HG02798 (cell line): ENCODE results near the gene TMEM179.

Experiments
- ATAC-seq: cut with Tn5 transposase; IDR thresholded peaks from one replicate; pipeline ENCODE4 v1.9.1; 2021; ENCODE audit warnings: mild to moderate bottlenecking; ENCODE audit not compliant: unreplicated experiment, poor library complexity

Gene TMEM179

GRCh38 chr14:104558231-104559027 lies 46.1 kb downstream of the TMEM179 start:
- no peak for ATAC-seq

GRCh38 chr14:104557766-104558165 lies 46.8 kb downstream of the TMEM179 start:
- no peak for ATAC-seq

- ATAC-seq = no peak
These were observed 47.5 kb downstream of the TMEM179 start for GRCh38 chr14:104557086-104557485.

GRCh38 chr14:104556256-104557021 lies 48.1 kb downstream of the TMEM179 start:
- ATAC-seq = no peak

- no peak for ATAC-seq
These were observed 48.9 kb downstream of the TMEM179 start for GRCh38 chr14:104555430-104556255.

- ATAC-seq = no peak
These were observed 49.8 kb downstream of the TMEM179 start for GRCh38 chr14:104554608-104555429.

GRCh38 chr14:104554088-104554607 lies 50.4 kb downstream of the TMEM179 start:
- ATAC-seq = no peak

GRCh38 chr14:104553166-104554087 lies 51.1 kb downstream of the TMEM179 start:
- no peak for ATAC-seq

- no peak for ATAC-seq
These were observed 51.8 kb downstream of the TMEM179 start for GRCh38 chr14:104552738-104553125.

GRCh38 chr14:104551851-104552737 lies 52.5 kb downstream of the TMEM179 start:
- ATAC-seq = no peak

- no peak for ATAC-seq
These were observed 53.5 kb downstream of the TMEM179 start for GRCh38 chr14:104550861-104551728.

GRCh38 chr14:104550340-104550860 lies 54.2 kb downstream of the TMEM179 start:
- no peak for ATAC-seq

- no peak for ATAC-seq
These were observed 54.8 kb downstream of the TMEM179 start for GRCh38 chr14:104549536-104550339.

GRCh38 chr14:104548802-104549535 lies 55.6 kb downstream of the TMEM179 start:
- ATAC-seq = no peak
